AG04449 (cell line): ENCODE results near the gene EDEM3.

Experiments used
- CTCF ChIA-PET: fragments of 350-600 bp; formaldehyde crosslinking; extraction: SDS; loops from one replicate; lab custom pipeline; 2021; ENCODE audit warnings: antibody characterized with exemption; lab: Yijun Ruan, JAX
- POLR2A ChIA-PET: fragments of 400-600, 350-600 bp; formaldehyde crosslinking; extraction: SDS; loops from one replicate; lab custom pipeline; 2020; ENCODE audit warnings: antibody characterized with exemption, inconsistent platforms; lab: Yijun Ruan, JAX
- DNase-seq: peaks from one replicate; pipeline ENCODE4 v3.0.0-alpha.2; 2010; ENCODE audit warnings: low read depth, low spot score
- H3K4me3 ChIP-seq: 2 replicates; pipeline ENCODE4 v1.5.1; 2011; ENCODE audit warnings: low read depth, mild to moderate bottlenecking, control low read depth, low read length
- CTCF ChIP-seq: IDR thresholded peaks from one replicate; pipeline ENCODE4 v1.5.1; 2011; ENCODE audit warnings: mild to moderate bottlenecking, moderate library complexity, low read length, control low read depth, inconsistent platforms; ENCODE audit not compliant: insufficient read depth; ENCODE audit errors: missing control alignments

The EDEM3 gene

GRCh38 chr1:184708084-184708676, 46.5 kb downstream of the EDEM3 start:
- no peak overlapping the region for H3K4me3 ChIP-seq
- no peak for DNase-seq
- CTCF ChIA-PET: no interaction called here
- POLR2A ChIA-PET: no interaction called here
- TF ChIP-seq CTCF: no peak

GRCh38 chr1:184705271-184705670, 49.4 kb downstream of the EDEM3 start:
- H3K4me3 ChIP-seq: no peak overlapping the region
- no peak for TF ChIP-seq CTCF
- ChIA-PET CTCF (no interaction called here), POLR2A (no interaction called here)
- DNase-seq: no peak

- H3K4me3 ChIP-seq: no peak overlapping the region
- TF ChIP-seq CTCF: no peak
- CTCF ChIA-PET: interaction anchor here (2.5 kb wide), 1 partner anchor 10 kb away, joined by 12 read pairs; no protein-coding TSS in a partner anchor
- no peak for DNase-seq
- POLR2A ChIA-PET: no interaction called here
Measured at GRCh38 chr1:184701816-184702215, 52.8 kb downstream of the EDEM3 start.

- no peak for TF ChIP-seq CTCF
- ChIA-PET POLR2A (no interaction called here), CTCF (interaction anchor here (0.7 to 1.2 kb wide), 2 partner anchors 35 to 477 kb away, joined by 3 read pairs; no protein-coding TSS in a partner anchor)
- no peak overlapping the region for H3K4me3 ChIP-seq
- no peak for DNase-seq
Measured at GRCh38 chr1:184698969-184699368, 55.7 kb downstream of the EDEM3 start.

GRCh38 chr1:184698016-184698415, 56.6 kb downstream of the EDEM3 start:
- ChIA-PET CTCF (no interaction called here), POLR2A (no interaction called here)
- no peak for TF ChIP-seq CTCF
- no peak for DNase-seq
- no peak overlapping the region for H3K4me3 ChIP-seq

- no peak for TF ChIP-seq CTCF
- DNase-seq: no peak
- H3K4me3 ChIP-seq: no peak overlapping the region
- POLR2A ChIA-PET: no interaction called here
- CTCF ChIA-PET: interaction anchor here (1.3 to 1.6 kb wide), 2 partner anchors 33 to 453 kb away, joined by 3 to 5 read pairs; no protein-coding TSS in a partner anchor
Measured at GRCh38 chr1:184696403-184696802, 58.3 kb downstream of the EDEM3 start.
